Activated CD4-positive, alpha-beta T cell treated with anti-CD3 and anti-CD28 coated beads, Interleukin-2, amount 10 ng/mL, durations not matched to agents 24 days and 14 days (primary cell): ENCODE measurements around the gene FABP3. TPM values are rescaled to one million over a fixed set of nuclear protein-coding genes. Genes with fewer than 3 reads are reported as not detected.

Experiments
- DNase-seq: peaks from one replicate; pipeline ENCODE4 v3.0.0; 2022
- H3K27ac Mint-ChIP-seq: one replicate; pipeline ENCODE4 v1.8.0; 2022; ENCODE audit warnings: mild to moderate bottlenecking, mixed read lengths
- H3K27me3 Mint-ChIP-seq: one replicate; pipeline ENCODE4 v1.8.0; 2022; ENCODE audit warnings: mixed read lengths
- H3K36me3 Mint-ChIP-seq: one replicate; pipeline ENCODE4 v1.8.0; 2022; ENCODE audit warnings: low read depth, mild to moderate bottlenecking, mixed read lengths
- H3K4me1 Mint-ChIP-seq: one replicate; pipeline ENCODE4 v1.8.0; 2021; ENCODE audit warnings: mixed read lengths
- H3K4me3 Mint-ChIP-seq: one replicate; pipeline ENCODE4 v1.8.0; 2022; ENCODE audit warnings: mild to moderate bottlenecking, moderate library complexity, mixed read lengths
- H3K9me3 Mint-ChIP-seq: one replicate; pipeline ENCODE4 v1.8.0; 2021; ENCODE audit warnings: mixed read lengths
- intact Hi-C: fragments of 100-400 bp; cut with micrococcal nuclease; formaldehyde crosslinking; loops from one replicate; pipeline ENCODE4 v1.15.1; 2023
- total RNA-seq: library from RNA; stranded (reverse); gene quantifications from 2 replicates; pipeline ENCODE4 v1.2.3, GENCODE V29; 2022

FABP3 gene
- total RNA-seq, 1 donor from 2014 or later: not detected

GRCh38 chr1:31409946-31410858 is 37.3 kb upstream of the FABP3 start:
- intact Hi-C loops: no loop called here
- Mint-ChIP-seq H3K36me3 (no peaks in the 10 kb centered on the region), H3K27me3 (peaks cover 49% of the 10 kb centered on the region), H3K27ac (no peak overlapping the region), H3K4me3 (no peak overlapping the region), H3K4me1 (peaks cover 4% of the 10 kb centered on the region), H3K9me3 (no peaks in the 10 kb centered on the region)
- no peak for DNase-seq

- DNase-seq: no peak
- Mint-ChIP-seq H3K9me3 (no peaks in the 10 kb centered on the region), H3K4me3 (no peak overlapping the region), H3K36me3 (no peaks in the 10 kb centered on the region), H3K4me1 (peaks cover 3% of the 10 kb centered on the region), H3K27ac (no peak overlapping the region), H3K27me3 (peaks cover 37% of the 10 kb centered on the region)
- intact Hi-C loops: no loop called here
Observed at GRCh38 chr1:31408788-31409318, 36.0 kb upstream of the FABP3 start.

- intact Hi-C loops: no loop called here
- Mint-ChIP-seq H3K4me3 (no peak overlapping the region), H3K9me3 (no peaks in the 10 kb centered on the region), H3K36me3 (no peaks in the 10 kb centered on the region), H3K4me1 (no peaks in the 10 kb centered on the region), H3K27ac (no peak overlapping the region), H3K27me3 (peaks cover 32% of the 10 kb centered on the region)
- no peak for DNase-seq
Observed at GRCh38 chr1:31407029-31407626, 34.3 kb upstream of the FABP3 start.

- Mint-ChIP-seq H3K4me3 (no peak overlapping the region), H3K27ac (no peak overlapping the region), H3K9me3 (no peaks in the 10 kb centered on the region), H3K36me3 (no peaks in the 10 kb centered on the region), H3K4me1 (no peaks in the 10 kb centered on the region), H3K27me3 (peaks cover 18% of the 10 kb centered on the region)
- no peak for DNase-seq
- intact Hi-C loops: no loop called here
Observed at GRCh38 chr1:31405578-31406245, 32.8 kb upstream of the FABP3 start.

GRCh38 chr1:31401241-31401640 is 28.4 kb upstream of the FABP3 start:
- H3K4me1 Mint-ChIP-seq: peaks cover 4% of the 10 kb centered on the region
- no peaks in the 10 kb centered on the region for H3K9me3 Mint-ChIP-seq
- no peak overlapping the region for H3K27ac Mint-ChIP-seq
- DNase-seq: no peak
- H3K4me3 Mint-ChIP-seq: no peak overlapping the region
- peaks cover 10% of the 10 kb centered on the region for H3K27me3 Mint-ChIP-seq
- H3K36me3 Mint-ChIP-seq: no peaks in the 10 kb centered on the region
- intact Hi-C loops: no loop called here

- Mint-ChIP-seq H3K9me3 (no peaks in the 10 kb centered on the region), H3K27ac (no peak overlapping the region), H3K36me3 (no peaks in the 10 kb centered on the region), H3K4me1 (peaks cover 5% of the 10 kb centered on the region), H3K4me3 (no peak overlapping the region), H3K27me3 (peaks cover 10% of the 10 kb centered on the region)
- intact Hi-C loops: no loop called here
- no peak for DNase-seq
Observed at GRCh38 chr1:31400393-31400792, 27.5 kb upstream of the FABP3 start.

- no peak for DNase-seq
Observed at GRCh38 chr1:31399976-31400375, 27.1 kb upstream of the FABP3 start.

GRCh38 chr1:31398246-31398645 is 25.4 kb upstream of the FABP3 start:
- intact Hi-C loops: no loop called here
- H3K4me1 Mint-ChIP-seq: peaks cover 15% of the 10 kb centered on the region
- no peak overlapping the region for H3K4me3 Mint-ChIP-seq
- H3K27me3 Mint-ChIP-seq: peaks cover 8% of the 10 kb centered on the region
- no peaks in the 10 kb centered on the region for H3K36me3 Mint-ChIP-seq
- H3K9me3 Mint-ChIP-seq: no peaks in the 10 kb centered on the region
- no peak overlapping the region for H3K27ac Mint-ChIP-seq
- DNase-seq: no peak

More at GRCh38 chr1:31399976-31400375, 27.1 kb upstream of the FABP3 start:
- intact Hi-C loops: no loop called here
- H3K4me3 Mint-ChIP-seq: no peak overlapping the region
- peaks cover 8% of the 10 kb centered on the region for H3K4me1 Mint-ChIP-seq
- no peaks in the 10 kb centered on the region for H3K36me3 Mint-ChIP-seq
- H3K27ac Mint-ChIP-seq: no peak overlapping the region
- H3K27me3 Mint-ChIP-seq: peaks cover 10% of the 10 kb centered on the region
- no peaks in the 10 kb centered on the region for H3K9me3 Mint-ChIP-seq

- peaks cover 9% of the 10 kb centered on the region for H3K27me3 Mint-ChIP-seq
- no peaks in the 10 kb centered on the region for H3K36me3 Mint-ChIP-seq
- DNase-seq: no peak
- intact Hi-C loops: no loop called here
- peaks cover 15% of the 10 kb centered on the region for H3K4me1 Mint-ChIP-seq
- H3K4me3 Mint-ChIP-seq: no peak overlapping the region
- H3K27ac Mint-ChIP-seq: no peak overlapping the region
- no peaks in the 10 kb centered on the region for H3K9me3 Mint-ChIP-seq
Observed at GRCh38 chr1:31397360-31398095, 24.7 kb upstream of the FABP3 start.

GRCh38 chr1:31396633-31397351 is 23.9 kb upstream of the FABP3 start:
- Mint-ChIP-seq H3K36me3 (no peaks in the 10 kb centered on the region), H3K27ac (no peak overlapping the region), H3K27me3 (peaks cover 12% of the 10 kb centered on the region), H3K4me1 (peaks cover 15% of the 10 kb centered on the region), H3K4me3 (no peak overlapping the region), H3K9me3 (no peaks in the 10 kb centered on the region)
- intact Hi-C loops: no loop called here
- DNase-seq: no peak

GRCh38 chr1:31394584-31395193 is 21.8 kb upstream of the FABP3 start:
- DNase-seq: peak; percentile 94
- no peaks in the 10 kb centered on the region for H3K36me3 Mint-ChIP-seq
- no peak overlapping the region for H3K27ac Mint-ChIP-seq
- H3K27me3 Mint-ChIP-seq: peaks cover 10% of the 10 kb centered on the region
- intact Hi-C loops: loop anchor here (1.0 kb wide), 2 partner anchors 28 to 155 kb away; no protein-coding TSS in a partner anchor
- peaks cover 11% of the 10 kb centered on the region for H3K4me1 Mint-ChIP-seq
- peak overlapping the region; percentile 84 for H3K4me3 Mint-ChIP-seq
- H3K9me3 Mint-ChIP-seq: no peaks in the 10 kb centered on the region

- Mint-ChIP-seq H3K9me3 (no peaks in the 10 kb centered on the region), H3K36me3 (no peaks in the 10 kb centered on the region), H3K4me1 (peaks cover 11% of the 10 kb centered on the region), H3K27me3 (peaks cover 10% of the 10 kb centered on the region), H3K27ac (no peak overlapping the region), H3K4me3 (no peak overlapping the region)
- DNase-seq: no peak
- intact Hi-C loops: no loop called here
Observed at GRCh38 chr1:31393463-31393862, 20.6 kb upstream of the FABP3 start.
